H1 (cell line): ENCODE results near the gene CD276.

Experiments
- CBX5 ChIP-seq: fragments of 300-800, 300-1000 bp; sonication (generic); IDR thresholded peaks from 2 replicates; pipeline ENCODE4 v1.7.1; 2016; ENCODE audit warnings: antibody characterized with exemption, low read length, low read depth
- CEBPB ChIP-seq: IDR thresholded peaks from 2 replicates; pipeline ENCODE4 v1.6.1; 2012; ENCODE audit warnings: low read depth, low read length
- CTCF ChIP-seq, 3 experiments: IDR thresholded peaks; 1 replicate in 2 of 3; 2 replicates in 1 of 3; pipeline versions ENCODE4 v1.5.1 to v1.6.1; 2011; ENCODE audit warnings: low read length in 3 of 3, mild to moderate bottlenecking in 3 of 3, inconsistent platforms in 2 of 3, low read depth in 1 of 3, moderate library complexity in 1 of 3; ENCODE audit not compliant: insufficient read depth in 1 of 3; ENCODE audit errors: control extremely low read depth in 1 of 3
- RBBP5 ChIP-seq: IDR thresholded peaks from 2 replicates; pipeline ENCODE4 v1.7.1; 2012; ENCODE audit warnings: low read depth, mild to moderate bottlenecking, inconsistent platforms, low read length, moderate library complexity, borderline replicate concordance
- RNF2 ChIP-seq: fragments of 200-900, 300-1000 bp; sonication (generic); IDR thresholded peaks from 2 replicates; pipeline ENCODE4 v1.7.1; 2016; ENCODE audit warnings: borderline replicate concordance, low read depth, mild to moderate bottlenecking, antibody characterized with exemption, low read length; ENCODE audit not compliant: poor library complexity, severe bottlenecking; ENCODE audit errors: missing control alignments
- YY1 ChIP-seq: IDR thresholded peaks from 2 replicates; pipeline ENCODE4 v1.6.1; 2011; ENCODE audit warnings: low read depth, mild to moderate bottlenecking, low read length
- TF ChIP-seq, protein P1 (sequence below): IDR thresholded peaks from 2 replicates; pipeline ENCODE4 v1.6.1; 2012; ENCODE audit warnings: low read length, inconsistent platforms

GRCh38 chr15:73711526-73711925 lies 27.3 kb downstream of the CD276 start:
- TF ChIP-seq YY1: no peak
- TF ChIP-seq CBX5: no peak
- no peak for TF ChIP-seq CTCF (IDR thresholded peaks at IDR 0.05; ENCODE audit: control extremely low read depth in 1 of 3, insufficient read depth in 1 of 3, low read depth in 1 of 3, low read length in 3 of 3)
- TF ChIP-seq CEBPB: no peak
- TF ChIP-seq RBBP5: no peak
- TF ChIP-seq RNF2: no peak
- TF ChIP-seq, protein P1, sequence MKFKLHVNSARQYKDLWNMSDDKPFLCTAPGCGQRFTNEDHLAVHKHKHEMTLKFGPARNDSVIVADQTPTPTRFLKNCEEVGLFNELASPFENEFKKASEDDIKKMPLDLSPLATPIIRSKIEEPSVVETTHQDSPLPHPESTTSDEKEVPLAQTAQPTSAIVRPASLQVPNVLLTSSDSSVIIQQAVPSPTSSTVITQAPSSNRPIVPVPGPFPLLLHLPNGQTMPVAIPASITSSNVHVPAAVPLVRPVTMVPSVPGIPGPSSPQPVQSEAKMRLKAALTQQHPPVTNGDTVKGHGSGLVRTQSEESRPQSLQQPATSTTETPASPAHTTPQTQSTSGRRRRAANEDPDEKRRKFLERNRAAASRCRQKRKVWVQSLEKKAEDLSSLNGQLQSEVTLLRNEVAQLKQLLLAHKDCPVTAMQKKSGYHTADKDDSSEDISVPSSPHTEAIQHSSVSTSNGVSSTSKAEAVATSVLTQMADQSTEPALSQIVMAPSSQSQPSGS: no peak
